HL-60 (cell line): ENCODE measurements around the gene PTPRF.

Experiments used
- DNase-seq, 2 experiments: peaks; one replicate each; pipeline ENCODE4 v3.0.0-alpha.2; 2010 to 2020; ENCODE audit warnings: low read depth in 1 of 2, low spot score in 1 of 2
- H3K27ac ChIP-seq: fragments of 250-450 bp; sonication (Bioruptor Pico); replicated peaks from 2 replicates; pipeline ENCODE4 v1.5.1; 2020; ENCODE audit warnings: mild to moderate bottlenecking, moderate library complexity
- H3K27me3 ChIP-seq: fragments of 250-450 bp; sonication (Bioruptor Pico); 2 replicates; pipeline ENCODE4 v1.5.1; 2021; ENCODE audit warnings: mild to moderate bottlenecking, moderate library complexity; ENCODE audit not compliant: insufficient read depth, poor library complexity, severe bottlenecking
- H3K4me3 ChIP-seq: replicated peaks from 2 replicates; pipeline ENCODE4 v1.5.1; 2011; ENCODE audit warnings: mild to moderate bottlenecking, control low read depth, low read length; ENCODE audit not compliant: insufficient read depth
- CTCF ChIP-seq: IDR thresholded peaks from one replicate; pipeline ENCODE4 v1.5.1; 2011; ENCODE audit warnings: low read length, control low read depth, inconsistent platforms; ENCODE audit not compliant: insufficient read depth
- GABPA ChIP-seq: IDR thresholded peaks from 2 replicates; pipeline ENCODE4 v1.6.1; 2012; ENCODE audit warnings: low read depth
- POLR2AphosphoS5 ChIP-seq: IDR thresholded peaks from 2 replicates; pipeline ENCODE4 v1.6.1; 2012; ENCODE audit warnings: low read depth
- SPI1 ChIP-seq: IDR thresholded peaks from 2 replicates; pipeline ENCODE4 v1.6.1; 2012; ENCODE audit warnings: low read depth, mild to moderate bottlenecking, borderline replicate concordance
- TF ChIP-seq, protein P1 (sequence below): IDR thresholded peaks from 2 replicates; pipeline ENCODE4 v1.6.1; 2012; ENCODE audit warnings: low read depth; ENCODE audit not compliant: insufficient replicate concordance

Gene PTPRF

DNA sequence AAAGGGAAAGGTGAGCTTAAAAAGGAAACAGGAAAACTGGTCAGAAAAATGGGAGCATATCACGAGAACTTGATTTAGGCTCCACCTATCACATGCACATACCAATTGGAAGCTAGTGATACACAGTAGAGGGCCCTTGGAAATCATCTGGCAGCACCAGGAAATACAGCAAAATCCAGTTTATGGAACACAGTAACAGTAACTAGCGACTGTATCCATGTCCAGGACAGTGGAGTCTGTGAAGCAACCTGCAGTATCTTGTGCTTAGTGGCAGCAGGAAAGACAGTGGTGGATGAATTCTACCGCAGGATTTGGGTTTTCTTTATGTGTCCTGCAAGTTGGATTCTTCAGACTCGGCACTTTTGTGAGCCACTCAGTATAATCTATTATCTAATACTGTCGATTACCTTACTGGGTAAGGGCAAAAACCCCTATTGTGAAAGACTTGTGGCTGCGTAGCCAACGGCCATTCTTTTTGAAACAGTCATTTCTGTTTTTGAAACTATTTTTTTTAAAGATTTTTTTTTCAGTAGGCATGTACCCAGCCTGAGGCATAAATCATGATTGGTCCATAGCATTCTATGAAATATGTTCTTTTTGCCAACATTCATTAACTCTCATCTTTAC lies 117.7 kb downstream of the PTPRF start:
- no peak overlapping the region for H3K4me3 ChIP-seq
- no peaks in the 10 kb centered on the region for H3K27me3 ChIP-seq
- peak overlapping the region; percentile 89 for H3K27ac ChIP-seq
- peak; percentile 65 to 70 for DNase-seq
- TF ChIP-seq SPI1 (no peak), CTCF (no peak), GABPA (no peak), POLR2AphosphoS5 (no peak)
- TF ChIP-seq, protein P1, sequence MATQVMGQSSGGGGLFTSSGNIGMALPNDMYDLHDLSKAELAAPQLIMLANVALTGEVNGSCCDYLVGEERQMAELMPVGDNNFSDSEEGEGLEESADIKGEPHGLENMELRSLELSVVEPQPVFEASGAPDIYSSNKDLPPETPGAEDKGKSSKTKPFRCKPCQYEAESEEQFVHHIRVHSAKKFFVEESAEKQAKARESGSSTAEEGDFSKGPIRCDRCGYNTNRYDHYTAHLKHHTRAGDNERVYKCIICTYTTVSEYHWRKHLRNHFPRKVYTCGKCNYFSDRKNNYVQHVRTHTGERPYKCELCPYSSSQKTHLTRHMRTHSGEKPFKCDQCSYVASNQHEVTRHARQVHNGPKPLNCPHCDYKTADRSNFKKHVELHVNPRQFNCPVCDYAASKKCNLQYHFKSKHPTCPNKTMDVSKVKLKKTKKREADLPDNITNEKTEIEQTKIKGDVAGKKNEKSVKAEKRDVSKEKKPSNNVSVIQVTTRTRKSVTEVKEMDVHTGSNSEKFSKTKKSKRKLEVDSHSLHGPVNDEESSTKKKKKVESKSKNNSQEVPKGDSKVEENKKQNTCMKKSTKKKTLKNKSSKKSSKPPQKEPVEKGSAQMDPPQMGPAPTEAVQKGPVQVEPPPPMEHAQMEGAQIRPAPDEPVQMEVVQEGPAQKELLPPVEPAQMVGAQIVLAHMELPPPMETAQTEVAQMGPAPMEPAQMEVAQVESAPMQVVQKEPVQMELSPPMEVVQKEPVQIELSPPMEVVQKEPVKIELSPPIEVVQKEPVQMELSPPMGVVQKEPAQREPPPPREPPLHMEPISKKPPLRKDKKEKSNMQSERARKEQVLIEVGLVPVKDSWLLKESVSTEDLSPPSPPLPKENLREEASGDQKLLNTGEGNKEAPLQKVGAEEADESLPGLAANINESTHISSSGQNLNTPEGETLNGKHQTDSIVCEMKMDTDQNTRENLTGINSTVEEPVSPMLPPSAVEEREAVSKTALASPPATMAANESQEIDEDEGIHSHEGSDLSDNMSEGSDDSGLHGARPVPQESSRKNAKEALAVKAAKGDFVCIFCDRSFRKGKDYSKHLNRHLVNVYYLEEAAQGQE: no peak

GRCh38 chr1:43648876-43649477 lies 118.3 kb downstream of the PTPRF start:
- TF ChIP-seq POLR2AphosphoS5 (no peak), SPI1 (no peak), GABPA (no peak), CTCF (no peak)
- TF ChIP-seq, protein P1: no peak
- peak overlapping the region; percentile 89 for H3K27ac ChIP-seq
- DNase-seq: no peak
- peak overlapping the region; percentile 61 for H3K4me3 ChIP-seq
- no peaks in the 10 kb centered on the region for H3K27me3 ChIP-seq

DNA sequence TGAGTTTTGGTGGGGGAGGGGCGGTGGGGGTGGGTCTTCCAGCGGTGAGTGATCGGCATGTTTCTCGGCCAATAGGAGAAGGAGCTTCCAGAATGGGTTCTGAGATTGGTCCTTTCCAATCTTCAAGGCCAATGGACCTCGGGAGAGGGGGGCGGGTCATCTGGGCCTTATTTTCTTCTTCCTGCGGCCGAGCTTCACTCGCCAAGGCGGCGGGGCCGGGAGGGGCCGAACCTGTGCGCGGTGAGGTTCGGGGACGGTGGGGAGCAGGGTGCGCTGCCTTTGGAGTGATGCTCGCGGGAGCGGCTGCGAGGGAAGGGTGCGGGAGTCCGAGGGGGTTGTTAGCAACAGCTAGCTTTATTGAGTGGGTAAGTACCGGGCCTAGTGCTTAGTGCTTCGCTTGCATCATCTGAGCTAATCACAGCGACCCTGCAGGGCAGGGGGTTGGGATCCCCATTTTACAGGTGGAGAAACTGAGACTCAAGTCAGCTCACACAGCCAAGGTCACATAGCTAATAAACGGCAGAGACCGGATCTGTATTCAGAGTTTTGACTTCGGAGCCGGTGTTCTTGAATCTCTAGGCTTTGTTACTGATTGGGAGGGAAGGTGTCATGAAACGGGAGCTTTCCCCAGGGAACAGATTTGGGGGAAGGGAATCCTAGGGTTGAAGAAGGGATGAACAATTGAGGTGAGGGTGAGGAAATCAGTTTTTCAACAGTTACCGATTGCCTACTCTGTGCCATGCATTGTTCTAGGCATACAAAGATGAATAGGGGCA lies 119.8 kb downstream of the PTPRF start:
- TF ChIP-seq POLR2AphosphoS5 (peak; percentile 96), GABPA (peak; percentile 24; the same call in 1 of the 2 replicates), CTCF (no peak)
- H3K27me3 ChIP-seq: no peaks in the 10 kb centered on the region
- DNase-seq: peak; percentile 95 to 97
- peak overlapping the region; percentile 94 for H3K4me3 ChIP-seq
- peak overlapping the region; percentile 89 for H3K27ac ChIP-seq
